ENCODE measurements around the gene CDH8. TPM values are rescaled to one million over a fixed set of nuclear protein-coding genes. Genes with fewer than 3 reads are reported as not detected.
"Not testable (repeated sequence)": the region's sequence is repeated elsewhere in the genome, so short reads cannot be mapped to it uniquely, and the experiment has no call there.

The CDH8 gene
- total and polyA plus RNA-seq, 5 donors = under 0.01 TPM; not detected in 4

- WGBS = 88% methylated on average over 8 of the region's 8 CpGs
- Histone ChIP-seq H3K27ac (ENCODE audit: low read length) (no peak overlapping the region), H3K9me3 (ENCODE audit: control insufficient read depth, low read length) (no peaks in the 10 kb centered on the region), H3K4me1 (ENCODE audit: control insufficient read depth, insufficient read depth, low read length) (no peaks in the 10 kb centered on the region), H3K4me3 (ENCODE audit: low read length) (no peak overlapping the region), H3K27me3 (ENCODE audit: control insufficient read depth, insufficient read depth) (no peaks in the 10 kb centered on the region)
- no peak for ATAC-seq
- DNase-seq = peak in 2 of 3 donors; percentile 17 to 19
- intact Hi-C loops (cut with DNase I) = no loop called here
Measured at GRCh38 chr16:61813339-61813738, 222.9 kb downstream of the CDH8 start.

- no peaks in the 10 kb centered on the region for H3K4me1 ChIP-seq (ENCODE audit: control insufficient read depth, insufficient read depth, low read length)
Measured at GRCh38 chr16:61812251-61812650, 224.0 kb downstream of the CDH8 start.

GRCh38 chr16:61807551-61807950 is 228.7 kb downstream of the CDH8 start:
- no peak overlapping the region for H3K27ac ChIP-seq (ENCODE audit: low read length)
- no peaks in the 10 kb centered on the region for H3K27me3 ChIP-seq (ENCODE audit: control insufficient read depth, insufficient read depth)
- no peak overlapping the region for H3K4me3 ChIP-seq (ENCODE audit: low read length)
- no peaks in the 10 kb centered on the region for H3K4me1 ChIP-seq (ENCODE audit: control insufficient read depth, insufficient read depth, low read length)
- no peak for ATAC-seq
- H3K9me3 ChIP-seq (ENCODE audit: control insufficient read depth, low read length) = no peaks in the 10 kb centered on the region
- intact Hi-C loops (cut with DNase I) = no loop called here
- no peak for DNase-seq
- 78% methylated on average over 3 of the region's 3 CpGs for WGBS

More at GRCh38 chr16:61812251-61812650, 224.0 kb downstream of the CDH8 start:
- Histone ChIP-seq H3K9me3 (ENCODE audit: control insufficient read depth, low read length) (no peaks in the 10 kb centered on the region), H3K27ac (ENCODE audit: low read length) (no peak overlapping the region), H3K4me3 (ENCODE audit: low read length) (no peak overlapping the region), H3K27me3 (ENCODE audit: control insufficient read depth, insufficient read depth) (no peaks in the 10 kb centered on the region)
- no peak for ATAC-seq
- no peak for DNase-seq
- intact Hi-C loops (cut with DNase I) = no loop called here

GRCh38 chr16:61801217-61801616 is 235.0 kb downstream of the CDH8 start:
- intact Hi-C loops (cut with DNase I); H3K27ac ChIP-seq (ENCODE audit: low read length); H3K4me1 ChIP-seq (ENCODE audit: control insufficient read depth, insufficient read depth, low read length); H3K27me3 ChIP-seq (ENCODE audit: control insufficient read depth, insufficient read depth); H3K9me3 ChIP-seq (ENCODE audit: control insufficient read depth, low read length); H3K4me3 ChIP-seq (ENCODE audit: low read length); ATAC-seq; DNase-seq: not testable (repeated sequence)
- whole genome bisulfite sequencing = 94% methylated on average over 7 of the region's 10 CpGs

GRCh38 chr16:61798741-61799140 is 237.5 kb downstream of the CDH8 start:
- DNase-seq (no peak), ATAC-seq (no peak)
- no peaks in the 10 kb centered on the region for H3K27me3 ChIP-seq (ENCODE audit: control insufficient read depth, insufficient read depth)
- intact Hi-C loops (cut with DNase I) = no loop called here
- H3K4me1 ChIP-seq (ENCODE audit: control insufficient read depth, insufficient read depth, low read length) = no peaks in the 10 kb centered on the region
- WGBS = 66% methylated on average over 2 of the region's 2 CpGs
- H3K27ac ChIP-seq (ENCODE audit: low read length) = no peak overlapping the region
- no peaks in the 10 kb centered on the region for H3K9me3 ChIP-seq (ENCODE audit: control insufficient read depth, low read length)
- H3K4me3 ChIP-seq (ENCODE audit: low read length) = no peak overlapping the region

GRCh38 chr16:61797961-61798507 is 238.2 kb downstream of the CDH8 start:
- Histone ChIP-seq H3K9me3 (ENCODE audit: control insufficient read depth, low read length) (no peaks in the 10 kb centered on the region), H3K27ac (ENCODE audit: low read length) (no peak overlapping the region), H3K4me1 (ENCODE audit: control insufficient read depth, insufficient read depth, low read length) (no peaks in the 10 kb centered on the region), H3K4me3 (ENCODE audit: low read length) (no peak overlapping the region), H3K27me3 (ENCODE audit: control insufficient read depth, insufficient read depth) (no peaks in the 10 kb centered on the region)
- intact Hi-C loops (cut with DNase I) = no loop called here
- WGBS = 83% methylated on average over 1 of the region's 1 CpG
- ATAC-seq (no peak), DNase-seq (no peak)

- WGBS = 67% methylated on average over 3 of the region's 3 CpGs
- H3K4me1 ChIP-seq (ENCODE audit: control insufficient read depth, insufficient read depth, low read length) = no peaks in the 10 kb centered on the region
- no peak overlapping the region for H3K4me3 ChIP-seq (ENCODE audit: low read length)
- intact Hi-C loops (cut with DNase I) = no loop called here
- no peak overlapping the region for H3K27ac ChIP-seq (ENCODE audit: low read length)
- H3K9me3 ChIP-seq (ENCODE audit: control insufficient read depth, low read length) = no peaks in the 10 kb centered on the region
- DNase-seq (no peak), ATAC-seq (no peak)
- no peaks in the 10 kb centered on the region for H3K27me3 ChIP-seq (ENCODE audit: control insufficient read depth, insufficient read depth)
Measured at GRCh38 chr16:61797296-61797795, 238.9 kb downstream of the CDH8 start.

- 79% methylated on average over 4 of the region's 4 CpGs for WGBS
- intact Hi-C loops (cut with DNase I) = no loop called here
- H3K9me3 ChIP-seq (ENCODE audit: control insufficient read depth, low read length) = no peaks in the 10 kb centered on the region
- DNase-seq (no peak), ATAC-seq (no peak)
- no peak overlapping the region for H3K4me3 ChIP-seq (ENCODE audit: low read length)
- H3K27me3 ChIP-seq (ENCODE audit: control insufficient read depth, insufficient read depth) = no peaks in the 10 kb centered on the region
- H3K27ac ChIP-seq (ENCODE audit: low read length) = no peak overlapping the region
- H3K4me1 ChIP-seq (ENCODE audit: control insufficient read depth, insufficient read depth, low read length) = no peaks in the 10 kb centered on the region
Measured at GRCh38 chr16:61792194-61792909, 243.9 kb downstream of the CDH8 start.

GRCh38 chr16:61791464-61791863 is 244.8 kb downstream of the CDH8 start:
- Histone ChIP-seq H3K9me3 (ENCODE audit: control insufficient read depth, low read length) (no peaks in the 10 kb centered on the region), H3K27ac (ENCODE audit: low read length) (no peak overlapping the region), H3K27me3 (ENCODE audit: control insufficient read depth, insufficient read depth) (no peaks in the 10 kb centered on the region), H3K4me3 (ENCODE audit: low read length) (no peak overlapping the region), H3K4me1 (ENCODE audit: control insufficient read depth, insufficient read depth, low read length) (no peaks in the 10 kb centered on the region)
- DNase-seq = no peak
- WGBS = 36% methylated on average over 2 of the region's 2 CpGs
- intact Hi-C loops (cut with DNase I) = no loop called here
- no peak for ATAC-seq

GRCh38 chr16:61781855-61782254 is 254.4 kb downstream of the CDH8 start:
- H3K9me3 ChIP-seq (ENCODE audit: control insufficient read depth, low read length); H3K27ac ChIP-seq (ENCODE audit: low read length); H3K4me3 ChIP-seq (ENCODE audit: low read length); H3K27me3 ChIP-seq (ENCODE audit: control insufficient read depth, insufficient read depth); ATAC-seq; H3K4me1 ChIP-seq (ENCODE audit: control insufficient read depth, insufficient read depth, low read length); intact Hi-C loops (cut with DNase I); DNase-seq: not testable (repeated sequence)
- WGBS = 94% methylated on average over 16 of the region's 16 CpGs

GRCh38 chr16:61780161-61780560 is 256.1 kb downstream of the CDH8 start:
- Histone ChIP-seq H3K4me3 (ENCODE audit: low read length) (no peak overlapping the region), H3K27ac (ENCODE audit: low read length) (no peak overlapping the region), H3K9me3 (ENCODE audit: control insufficient read depth, low read length) (no peaks in the 10 kb centered on the region), H3K4me1 (ENCODE audit: control insufficient read depth, insufficient read depth, low read length) (no peaks in the 10 kb centered on the region), H3K27me3 (ENCODE audit: control insufficient read depth, insufficient read depth) (no peaks in the 10 kb centered on the region)
- no peak for DNase-seq
- intact Hi-C loops (cut with DNase I) = no loop called here
- 12% methylated on average over 1 of the region's 1 CpG for WGBS
- no peak for ATAC-seq
